ENCODE measurements around the gene NPIPA1. TPM values are rescaled to one million over a fixed set of nuclear protein-coding genes. Genes with fewer than 3 reads are reported as not detected.
"Not testable (repeated sequence)": the region's sequence is repeated elsewhere in the genome, so short reads cannot be mapped to it uniquely, and the experiment has no call there.

NPIPA1 gene
- total RNA-seq, 2 donors from 2014 or later: 122 to 143 TPM

DNA sequence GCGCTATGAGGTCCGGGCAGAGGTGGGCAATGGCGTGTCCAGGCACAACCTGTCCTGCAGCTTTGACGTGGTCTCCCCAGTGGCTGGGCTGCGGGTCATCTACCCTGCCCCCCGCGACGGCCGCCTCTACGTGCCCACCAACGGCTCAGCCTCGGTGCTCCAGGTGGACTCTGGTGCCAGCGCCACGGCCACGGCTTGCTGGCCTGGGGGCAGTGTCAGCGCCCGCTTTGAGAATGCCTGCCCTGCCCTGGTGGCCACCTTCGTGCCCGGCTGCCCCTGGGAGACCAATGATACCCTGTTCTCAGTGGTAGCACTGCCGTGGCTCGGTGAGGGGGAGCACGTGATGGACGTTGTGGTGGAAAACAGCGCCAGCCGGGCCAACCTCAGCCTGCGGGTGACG, 15.0 kb upstream of the NPIPA1 start:
- H3K4me3 Mint-ChIP-seq; H3K4me1 Mint-ChIP-seq (ENCODE audit: low read depth); H3K27me3 Mint-ChIP-seq (ENCODE audit: low read depth); H3K36me3 Mint-ChIP-seq (ENCODE audit: insufficient read depth in 2 of 2); DNase-seq; H3K27ac Mint-ChIP-seq; ATAC-seq (replicated peaks in 1 of 2); H3K9me3 Mint-ChIP-seq: not testable (repeated sequence)

DNA sequence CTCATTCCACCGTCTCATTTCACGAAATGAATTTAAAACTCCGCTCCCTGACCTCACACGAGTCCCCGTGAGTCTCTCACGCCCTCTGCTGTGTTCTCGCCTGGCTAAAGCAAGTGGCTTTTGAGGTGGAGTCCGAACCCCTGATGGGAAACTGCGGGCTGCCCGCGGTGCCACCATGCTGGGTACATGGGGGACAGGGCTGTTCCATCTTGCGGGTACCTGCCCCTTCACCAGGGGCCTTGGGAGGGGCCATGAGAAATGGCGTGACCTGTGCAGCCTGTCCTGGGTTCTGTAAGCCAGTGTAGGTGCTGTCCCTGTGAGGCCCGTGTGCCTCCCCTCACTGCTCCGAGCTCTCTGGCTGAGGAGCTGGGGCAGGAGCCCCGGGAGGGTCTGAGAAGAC, 14.3 kb upstream of the NPIPA1 start:
- not testable (repeated sequence) for H3K4me3 Mint-ChIP-seq; ATAC-seq (replicated peaks in 1 of 2); H3K9me3 Mint-ChIP-seq; H3K27ac Mint-ChIP-seq; H3K27me3 Mint-ChIP-seq (ENCODE audit: low read depth); DNase-seq; H3K36me3 Mint-ChIP-seq (ENCODE audit: insufficient read depth in 2 of 2); H3K4me1 Mint-ChIP-seq (ENCODE audit: low read depth)

DNA sequence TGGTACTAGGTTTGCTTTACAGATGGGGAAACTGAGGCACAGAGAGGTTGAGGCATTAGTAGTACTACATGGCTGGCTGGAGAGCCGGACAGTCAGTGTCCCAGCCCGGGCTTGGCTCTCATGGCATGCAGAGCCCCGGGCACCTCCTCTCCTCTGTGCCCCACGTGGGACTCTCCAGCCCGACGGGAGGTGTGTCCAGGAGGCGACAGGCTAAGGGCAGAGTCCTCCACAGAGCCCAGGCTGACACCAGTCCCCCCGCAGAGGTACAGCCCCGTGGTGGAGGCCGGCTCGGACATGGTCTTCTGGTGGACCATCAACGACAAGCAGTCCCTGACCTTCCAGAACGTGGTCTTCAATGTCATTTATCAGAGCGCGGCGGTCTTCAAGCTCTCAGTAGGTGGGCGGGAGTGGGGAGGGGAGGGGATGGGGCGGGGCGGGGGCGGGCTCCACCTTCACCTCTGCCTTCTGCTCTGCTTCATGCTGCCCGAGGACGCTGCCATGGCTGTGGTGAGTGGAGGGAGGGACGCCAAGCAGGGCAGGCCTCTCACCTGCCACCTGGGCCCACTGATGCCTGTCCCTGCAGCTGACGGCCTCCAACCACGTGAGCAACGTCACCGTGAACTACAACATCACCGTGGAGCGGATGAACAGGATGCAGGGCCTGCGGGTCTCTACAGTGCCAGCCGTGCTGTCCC, 13.7 kb upstream of the NPIPA1 start:
- H3K27me3 Mint-ChIP-seq (ENCODE audit: low read depth); H3K9me3 Mint-ChIP-seq; H3K36me3 Mint-ChIP-seq (ENCODE audit: insufficient read depth in 2 of 2); DNase-seq; H3K4me1 Mint-ChIP-seq (ENCODE audit: low read depth); ATAC-seq (replicated peaks in 1 of 2); H3K27ac Mint-ChIP-seq; H3K4me3 Mint-ChIP-seq: not testable (repeated sequence)

DNA sequence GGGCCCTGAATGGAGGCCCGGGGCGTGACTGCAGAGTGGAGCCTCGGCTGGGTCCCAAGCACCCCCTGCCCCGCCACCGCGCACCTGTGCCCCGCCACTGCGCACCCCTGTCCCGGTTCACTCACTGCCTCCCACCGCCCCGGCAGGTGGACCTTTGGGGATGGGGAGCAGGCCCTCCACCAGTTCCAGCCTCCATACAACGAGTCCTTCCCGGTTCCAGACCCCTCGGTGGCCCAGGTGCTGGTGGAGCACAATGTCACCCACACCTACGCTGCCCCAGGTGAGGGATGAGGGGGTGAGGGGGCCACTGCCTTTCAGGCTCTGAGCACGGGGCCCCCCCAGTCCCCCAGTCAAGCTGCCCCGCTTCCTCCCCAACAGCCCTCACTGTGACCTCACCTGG, 12.9 kb upstream of the NPIPA1 start:
- not testable (repeated sequence) for H3K9me3 Mint-ChIP-seq; DNase-seq; H3K27me3 Mint-ChIP-seq (ENCODE audit: low read depth); ATAC-seq (replicated peaks in 1 of 2); H3K27ac Mint-ChIP-seq; H3K4me1 Mint-ChIP-seq (ENCODE audit: low read depth); H3K4me3 Mint-ChIP-seq; H3K36me3 Mint-ChIP-seq (ENCODE audit: insufficient read depth in 2 of 2)

DNA sequence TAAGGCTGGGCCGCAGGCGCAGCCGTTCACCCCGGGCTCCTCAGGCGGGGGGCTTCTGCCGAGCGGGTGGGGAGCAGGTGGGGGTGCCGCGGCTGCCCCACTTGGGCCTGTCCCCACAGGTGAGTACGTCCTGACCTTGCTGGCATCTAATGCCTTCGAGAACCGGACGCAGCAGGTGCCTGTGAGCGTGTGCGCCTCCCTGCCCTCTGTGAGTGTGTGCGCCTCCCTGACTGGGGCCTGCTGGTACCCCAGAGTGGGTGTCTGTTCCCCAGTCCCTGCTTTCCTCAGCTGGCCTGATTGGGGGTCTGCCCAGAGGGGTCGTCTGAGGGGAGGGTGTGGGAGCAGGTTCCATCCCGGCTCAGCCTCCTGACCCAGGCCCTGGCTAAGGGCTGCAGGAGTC, 12.3 kb upstream of the NPIPA1 start:
- not testable (repeated sequence) for DNase-seq; H3K9me3 Mint-ChIP-seq; H3K27me3 Mint-ChIP-seq (ENCODE audit: low read depth); H3K27ac Mint-ChIP-seq; H3K4me1 Mint-ChIP-seq (ENCODE audit: low read depth); ATAC-seq (replicated peaks in 1 of 2); H3K36me3 Mint-ChIP-seq (ENCODE audit: insufficient read depth in 2 of 2); H3K4me3 Mint-ChIP-seq

DNA sequence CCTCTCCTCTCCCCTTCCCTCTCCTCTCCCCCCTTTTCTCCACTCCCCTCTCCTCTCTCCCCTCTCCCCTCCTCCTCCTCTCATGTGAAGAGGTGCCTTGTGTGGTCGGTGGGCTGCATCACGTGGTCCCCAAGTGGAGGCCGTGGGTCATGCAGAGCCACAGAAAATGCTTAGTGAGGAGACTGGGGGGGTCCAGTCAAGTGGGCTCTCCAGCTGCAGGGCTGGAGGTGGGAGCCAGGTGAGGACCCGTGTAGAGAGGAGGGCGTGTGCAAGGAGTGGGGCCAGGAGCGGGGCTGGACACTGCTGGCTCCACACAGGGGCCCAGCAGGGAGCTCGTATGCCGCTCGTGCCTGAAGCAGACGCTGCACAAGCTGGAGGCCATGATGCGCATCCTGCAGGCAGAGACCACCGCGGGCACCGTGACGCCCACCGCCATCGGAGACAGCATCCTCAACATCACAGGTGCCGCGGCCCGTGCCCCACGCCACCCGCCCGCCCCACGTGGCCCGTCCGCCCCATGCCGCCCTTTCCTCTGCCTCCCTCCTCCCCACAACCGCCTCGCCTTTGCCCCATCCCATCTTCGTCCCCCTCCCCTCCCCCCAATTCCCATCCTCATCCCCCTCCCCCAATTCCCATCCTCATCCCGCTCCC, 9.1 kb upstream of the NPIPA1 start:
- not testable (repeated sequence) for H3K9me3 Mint-ChIP-seq; H3K4me1 Mint-ChIP-seq (ENCODE audit: low read depth); H3K27ac Mint-ChIP-seq; H3K36me3 Mint-ChIP-seq (ENCODE audit: insufficient read depth in 2 of 2); H3K27me3 Mint-ChIP-seq (ENCODE audit: low read depth); DNase-seq; H3K4me3 Mint-ChIP-seq; ATAC-seq (replicated peaks in 1 of 2)

DNA sequence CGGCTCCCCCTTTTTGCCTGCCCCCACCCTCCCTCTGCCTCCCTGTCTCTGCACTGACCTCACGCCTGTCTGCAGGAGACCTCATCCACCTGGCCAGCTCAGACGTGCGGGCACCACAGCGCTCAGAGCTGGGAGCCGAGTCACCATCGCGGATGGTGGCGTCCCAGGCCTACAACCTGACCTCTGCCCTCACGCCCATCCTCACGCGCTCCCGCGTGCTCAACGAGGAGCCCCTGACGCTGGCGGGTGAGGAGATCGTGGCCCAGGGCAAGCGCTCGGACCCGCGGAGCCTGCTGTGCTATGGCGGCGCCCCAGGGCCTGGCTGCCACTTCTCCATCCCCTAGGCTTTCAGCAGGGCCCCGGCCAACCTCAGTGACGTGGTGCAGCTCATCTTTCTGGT, 8.1 kb upstream of the NPIPA1 start:
- not testable (repeated sequence) for H3K36me3 Mint-ChIP-seq (ENCODE audit: insufficient read depth in 2 of 2); H3K9me3 Mint-ChIP-seq; DNase-seq

DNA sequence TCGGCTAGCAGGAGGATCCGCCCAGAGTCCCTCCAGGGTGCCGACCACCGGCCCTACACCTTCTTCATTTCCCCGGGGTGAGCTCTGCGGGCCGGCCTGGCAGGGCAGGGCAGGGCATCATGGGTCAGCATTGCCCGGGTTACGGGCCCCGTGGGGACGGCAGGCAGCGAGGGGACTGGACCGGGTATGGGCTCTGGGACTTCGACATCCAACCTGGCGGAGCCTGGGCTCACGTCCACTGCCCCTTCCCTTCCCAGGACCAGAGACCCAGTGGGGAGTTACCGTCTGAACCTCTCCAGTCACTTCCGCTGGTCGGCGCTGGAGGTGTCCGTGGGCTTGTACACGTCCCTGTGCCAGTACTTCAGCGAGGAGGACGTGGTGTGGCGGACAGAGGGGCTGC, 7.0 kb upstream of the NPIPA1 start:
- not testable (repeated sequence) for H3K27ac Mint-ChIP-seq; ATAC-seq (replicated peaks in 1 of 2); H3K36me3 Mint-ChIP-seq (ENCODE audit: insufficient read depth in 2 of 2); DNase-seq; H3K4me1 Mint-ChIP-seq (ENCODE audit: low read depth); H3K27me3 Mint-ChIP-seq (ENCODE audit: low read depth); H3K9me3 Mint-ChIP-seq; H3K4me3 Mint-ChIP-seq

More for the DNA sequence above, 8.1 kb upstream of the NPIPA1 start:
- not testable (repeated sequence) for H3K27ac Mint-ChIP-seq; H3K4me1 Mint-ChIP-seq (ENCODE audit: low read depth); H3K4me3 Mint-ChIP-seq; H3K27me3 Mint-ChIP-seq (ENCODE audit: low read depth); ATAC-seq (replicated peaks in 1 of 2)

DNA sequence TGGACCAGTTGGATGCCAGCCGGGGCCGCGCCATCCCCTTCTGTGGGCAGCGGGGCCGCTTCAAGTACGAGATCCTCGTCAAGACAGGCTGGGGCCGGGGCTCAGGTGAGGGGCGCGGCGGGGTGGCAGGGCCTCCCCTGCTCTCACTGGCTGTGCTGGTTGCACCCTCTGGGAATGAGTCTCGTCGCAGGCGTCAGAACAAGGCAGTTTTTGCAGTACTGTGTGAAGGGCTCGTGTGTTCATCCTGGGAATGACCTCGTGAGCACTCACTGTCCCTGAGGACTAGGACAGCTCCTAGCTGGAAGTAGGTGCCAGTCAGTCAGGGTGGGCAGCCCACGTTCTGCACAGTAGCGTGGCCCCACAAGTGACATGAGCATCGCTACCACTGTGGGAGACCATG, 6.3 kb upstream of the NPIPA1 start:
- H3K4me1 Mint-ChIP-seq (ENCODE audit: low read depth); DNase-seq; H3K27ac Mint-ChIP-seq; H3K4me3 Mint-ChIP-seq; H3K27me3 Mint-ChIP-seq (ENCODE audit: low read depth); H3K9me3 Mint-ChIP-seq; H3K36me3 Mint-ChIP-seq (ENCODE audit: insufficient read depth in 2 of 2); ATAC-seq (replicated peaks in 1 of 2): not testable (repeated sequence)

DNA sequence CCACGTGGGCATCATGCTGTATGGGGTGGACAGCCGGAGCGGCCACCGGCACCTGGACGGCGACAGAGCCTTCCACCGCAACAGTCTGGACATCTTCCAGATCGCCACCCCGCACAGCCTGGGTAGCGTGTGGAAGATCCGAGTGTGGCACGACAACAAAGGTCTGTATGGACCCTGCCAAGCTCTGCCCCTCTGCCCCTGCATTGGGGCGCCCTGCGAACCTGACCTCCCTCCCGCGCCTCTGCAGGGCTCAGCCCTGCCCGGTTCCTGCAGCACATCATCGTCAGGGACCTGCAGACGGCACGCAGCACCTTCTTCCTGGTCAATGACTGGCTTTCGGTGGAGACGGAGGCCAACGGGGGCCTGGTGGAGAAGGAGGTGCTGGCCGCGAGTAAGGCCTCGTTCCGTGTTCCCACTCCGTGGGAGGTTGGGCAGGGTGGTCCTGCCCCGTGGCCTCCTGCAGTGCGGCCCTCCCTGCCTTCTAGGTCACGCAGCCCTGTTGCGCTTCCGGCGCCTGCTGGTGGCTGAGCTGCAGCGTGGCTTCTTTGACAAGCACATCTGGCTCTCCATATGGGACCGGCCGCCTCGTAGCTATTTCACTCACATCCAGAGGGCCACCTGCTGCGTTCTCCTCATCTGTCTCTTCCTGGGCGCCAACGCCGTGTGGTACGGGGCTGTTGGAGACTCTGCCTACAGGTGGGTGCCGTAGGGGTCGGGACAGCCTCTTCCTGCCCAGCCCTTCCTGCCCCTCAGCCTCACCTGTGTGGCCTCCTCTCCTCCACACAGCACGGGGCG, 4.5 kb upstream of the NPIPA1 start:
- ATAC-seq (replicated peaks in 1 of 2); H3K27me3 Mint-ChIP-seq (ENCODE audit: low read depth); DNase-seq; H3K4me1 Mint-ChIP-seq (ENCODE audit: low read depth); H3K27ac Mint-ChIP-seq; H3K9me3 Mint-ChIP-seq; H3K4me3 Mint-ChIP-seq; H3K36me3 Mint-ChIP-seq (ENCODE audit: insufficient read depth in 2 of 2): not testable (repeated sequence)

DNA sequence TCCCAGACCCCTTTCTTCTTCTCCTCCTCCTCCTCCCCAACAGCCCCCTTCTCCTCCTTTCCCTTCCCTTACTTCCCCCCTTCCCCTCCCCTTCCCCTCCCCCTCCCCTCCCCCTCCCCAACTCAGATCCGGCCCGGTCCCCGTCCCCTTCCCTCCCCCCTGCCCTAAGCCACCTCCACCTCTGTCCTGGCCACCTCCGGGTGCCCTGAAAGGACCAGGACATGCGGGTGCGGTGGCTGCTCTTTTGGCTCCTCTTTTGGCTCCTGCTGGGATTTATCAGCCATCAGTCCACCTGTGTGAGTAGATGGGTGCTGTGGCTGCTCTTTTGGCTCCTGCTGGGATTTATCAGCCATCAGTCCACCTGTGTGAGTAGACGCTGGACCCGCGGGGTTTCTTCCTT, 751 bp downstream of the NPIPA1 start:
- H3K36me3 Mint-ChIP-seq (ENCODE audit: insufficient read depth in 2 of 2); H3K27ac Mint-ChIP-seq; H3K27me3 Mint-ChIP-seq (ENCODE audit: low read depth); DNase-seq; ATAC-seq (replicated peaks in 1 of 2); H3K9me3 Mint-ChIP-seq; H3K4me1 Mint-ChIP-seq (ENCODE audit: low read depth); H3K4me3 Mint-ChIP-seq: not testable (repeated sequence)

DNA sequence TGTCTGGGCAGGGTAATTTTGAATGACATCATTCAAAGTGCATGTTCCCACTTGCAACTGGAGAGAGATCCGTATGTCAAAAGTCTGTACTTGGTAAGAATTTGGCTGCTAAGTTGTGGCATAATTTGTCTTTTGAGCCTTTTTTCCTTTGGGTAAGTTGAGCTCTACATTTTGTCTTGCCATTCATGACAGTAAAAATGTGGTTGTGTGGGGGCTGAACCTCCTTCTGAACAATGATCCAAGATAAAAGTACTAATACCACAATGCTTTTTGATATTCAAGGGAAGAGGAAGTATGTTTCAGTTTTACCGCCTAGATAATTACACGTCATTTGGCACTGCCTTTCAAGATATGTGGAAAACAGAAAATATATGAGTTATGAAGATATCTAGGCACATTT, 5.4 kb downstream of the NPIPA1 start:
- DNase-seq: peak in 1 of 2 donors; percentile 11
- H3K27me3 Mint-ChIP-seq (ENCODE audit: low read depth); H3K4me1 Mint-ChIP-seq (ENCODE audit: low read depth); H3K4me3 Mint-ChIP-seq; H3K9me3 Mint-ChIP-seq; ATAC-seq (replicated peaks in 1 of 2); H3K27ac Mint-ChIP-seq; H3K36me3 Mint-ChIP-seq (ENCODE audit: insufficient read depth in 2 of 2): not testable (repeated sequence)

DNA sequence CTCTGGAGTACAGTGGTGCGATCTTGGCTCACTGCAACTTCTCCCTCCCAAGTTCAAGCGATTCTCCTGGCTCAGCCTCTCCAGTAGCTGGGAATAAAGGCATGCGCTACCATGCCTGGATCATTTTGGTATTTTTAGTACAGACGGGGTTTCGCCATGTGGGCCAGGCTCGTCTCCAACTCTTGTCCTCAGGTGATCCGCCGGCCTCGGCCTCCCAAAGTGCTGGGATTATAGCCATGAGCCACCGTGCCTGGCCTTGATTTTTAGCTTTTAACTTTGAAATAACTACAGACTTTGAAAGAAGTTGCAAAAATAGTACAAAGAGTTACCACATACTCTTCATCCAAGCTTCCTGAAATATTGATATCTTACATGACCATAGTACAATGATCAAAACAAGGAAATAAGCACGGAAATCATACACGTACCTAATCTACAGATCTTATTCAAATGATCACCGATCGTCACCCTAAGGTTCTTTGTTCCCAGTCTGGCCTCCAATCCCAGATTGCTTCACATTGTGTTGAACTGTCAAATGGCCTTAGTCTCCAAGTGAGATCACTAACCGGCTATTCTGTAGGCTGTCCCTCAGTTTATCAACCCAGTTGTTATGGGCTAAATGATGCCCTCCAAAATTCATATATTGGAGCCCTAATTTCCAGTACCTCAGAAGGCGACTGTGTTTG, 18.4 kb downstream of the NPIPA1 start:
- H3K4me3 Mint-ChIP-seq: no peak overlapping the region
- DNase-seq (no peak), ATAC-seq (replicated peaks in 1 of 2) (no peak)
- H3K4me1 Mint-ChIP-seq (ENCODE audit: low read depth): no peaks in the 10 kb centered on the region
- no peaks in the 10 kb centered on the region for H3K36me3 Mint-ChIP-seq (ENCODE audit: insufficient read depth in 2 of 2)
- no peaks in the 10 kb centered on the region for H3K9me3 Mint-ChIP-seq
- H3K27ac Mint-ChIP-seq: no peak overlapping the region
- H3K27me3 Mint-ChIP-seq (ENCODE audit: low read depth): no peaks in the 10 kb centered on the region
